IPS-18a (cell line): Measurements from ENCODE around the gene ZNF423.

ENCODE experiments used
- H3K27ac ChIP-seq: one replicate; pipeline ENCODE4 v1.5.1; 2013; ENCODE audit warnings: low read length
- H3K27me3 ChIP-seq: one replicate; pipeline ENCODE4 v1.6.1; 2013; ENCODE audit warnings: mild to moderate bottlenecking, low read length; ENCODE audit not compliant: control insufficient read depth, insufficient read depth
- H3K36me3 ChIP-seq: one replicate; pipeline ENCODE4 v1.6.1; 2013; ENCODE audit warnings: low read depth, low read length; ENCODE audit not compliant: control insufficient read depth
- H3K4me1 ChIP-seq: one replicate; pipeline ENCODE4 v1.6.1; 2013; ENCODE audit warnings: low read depth, low read length; ENCODE audit not compliant: control insufficient read depth
- H3K4me3 ChIP-seq: one replicate; pipeline ENCODE4 v1.5.1; 2013; ENCODE audit warnings: low read length
- H3K9ac ChIP-seq: one replicate; pipeline ENCODE4 v1.6.1; 2013; ENCODE audit warnings: mild to moderate bottlenecking, low read length, moderate library complexity
- H3K9me3 ChIP-seq: one replicate; pipeline ENCODE4 v1.6.1; 2013; ENCODE audit warnings: low read depth, low read length; ENCODE audit not compliant: control insufficient read depth

ZNF423 gene

DNA sequence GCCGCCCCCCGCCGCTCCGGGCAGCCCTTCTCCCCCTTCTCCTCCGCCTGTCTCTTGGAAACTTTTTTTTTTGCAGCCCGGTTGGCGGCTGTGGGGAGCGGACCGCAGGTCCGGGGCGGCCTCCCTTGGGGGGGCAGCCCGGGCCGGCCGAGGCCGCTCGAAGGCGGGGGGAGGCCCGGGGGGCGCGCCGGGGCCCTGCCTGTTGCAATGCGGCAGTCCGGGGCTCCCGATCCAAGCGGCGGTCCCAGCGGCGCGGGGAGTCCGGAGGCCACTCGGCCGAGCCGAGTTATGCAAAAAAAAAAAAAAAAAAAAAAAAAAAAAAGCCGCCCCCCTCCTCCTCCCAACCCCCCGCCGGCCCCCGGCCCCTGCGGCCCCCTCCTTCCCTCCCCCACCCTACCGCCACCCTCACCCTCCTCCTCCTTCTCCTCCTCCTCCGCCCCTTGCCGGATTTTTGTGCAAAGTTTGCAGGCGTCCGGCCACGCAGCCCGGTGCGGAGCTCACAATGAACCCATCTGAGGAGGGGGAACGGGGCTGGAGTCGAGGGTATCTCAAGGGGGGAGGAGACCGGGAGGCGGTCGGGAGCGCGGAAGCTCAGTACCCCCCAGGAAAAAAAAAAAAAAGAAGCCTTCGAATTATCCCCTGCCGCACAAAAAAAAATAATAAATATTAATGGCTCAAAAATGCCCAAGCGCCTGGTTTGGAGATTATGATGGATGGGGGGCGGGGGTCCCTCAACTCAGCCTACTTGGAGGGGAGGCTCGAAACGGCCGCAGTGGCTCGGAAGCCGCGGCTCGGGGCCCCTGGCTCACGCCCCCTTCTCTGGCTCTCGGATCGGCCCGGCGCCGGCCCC lies at the start of gene ZNF423:
TSS of gene ZNF423 (minus strand) at position 291 of the 850 bp plus-strand sequence. CDS start 338 bp downstream, outside the sequence.
- Histone ChIP-seq H3K36me3 (no peaks in the 10 kb centered on the region), H3K27me3 (peaks cover 35% of the 10 kb centered on the region), H3K4me3 (peak within 1 kb of the TSS; percentile 77), H3K9ac (peak within 1 kb of the TSS; percentile 71), H3K9me3 (no peaks in the 10 kb centered on the region), H3K27ac (no peak within 1 kb of the TSS), H3K4me1 (peaks cover 28% of the 10 kb centered on the region)

DNA sequence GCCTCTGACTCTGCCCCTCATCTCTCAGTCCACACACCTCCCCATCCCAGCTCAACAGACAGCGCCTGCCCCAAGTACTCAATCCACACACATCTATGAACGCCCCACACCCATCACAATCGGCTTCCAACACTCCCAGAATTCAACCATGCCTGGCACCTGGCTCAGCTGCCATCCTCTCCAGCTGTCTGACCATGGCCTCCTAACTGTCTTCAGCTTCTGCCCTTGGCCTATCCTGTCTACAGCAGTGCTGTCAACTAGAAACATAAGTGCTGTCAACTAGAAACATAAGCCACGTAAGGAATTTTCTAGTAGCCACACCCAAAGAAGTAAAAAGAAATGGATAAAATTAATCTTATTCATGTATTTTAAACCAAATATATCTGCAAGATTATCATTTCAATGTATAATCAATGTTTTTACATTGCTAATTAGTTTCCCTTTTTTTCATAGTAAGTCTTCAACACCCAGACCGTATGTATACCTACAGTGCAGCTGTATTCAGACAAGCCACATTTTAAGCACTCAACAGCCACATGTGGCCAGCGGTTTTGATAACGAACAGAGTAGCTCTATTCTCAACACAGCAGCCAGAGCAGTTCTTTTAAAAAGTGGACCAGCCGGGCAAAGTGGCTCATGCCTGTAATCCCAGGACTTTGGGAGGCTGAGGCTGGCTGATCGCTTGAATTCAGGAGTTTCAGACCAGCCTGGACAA lies 48.6 kb upstream of the ZNF423 start:
- no peak overlapping the region for H3K9ac ChIP-seq
- no peaks in the 10 kb centered on the region for H3K9me3 ChIP-seq
- no peaks in the 10 kb centered on the region for H3K4me1 ChIP-seq
- no peaks in the 10 kb centered on the region for H3K36me3 ChIP-seq
- no peak overlapping the region for H3K27ac ChIP-seq
- H3K4me3 ChIP-seq: no peak overlapping the region
- H3K27me3 ChIP-seq: no peaks in the 10 kb centered on the region

DNA sequence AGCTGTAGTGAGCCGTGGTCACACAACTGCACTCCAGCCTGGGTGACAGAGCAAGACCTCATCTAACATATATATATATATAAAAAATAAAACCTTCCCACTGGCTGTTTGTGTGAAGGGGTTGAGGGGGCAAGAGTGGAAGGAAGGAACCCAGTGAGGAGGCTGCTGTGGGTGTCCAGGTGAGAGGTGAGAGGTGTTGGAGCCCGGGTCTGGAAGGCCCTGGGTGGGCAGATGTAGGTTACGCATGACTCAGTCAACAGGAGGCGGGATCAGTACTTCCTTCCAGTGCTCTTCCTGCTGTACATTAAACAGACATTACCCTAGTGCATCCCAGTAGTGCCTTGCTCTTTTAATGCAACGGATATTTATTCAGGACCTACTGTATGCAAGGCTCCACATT lies 47.0 kb upstream of the ZNF423 start:
- H3K27ac ChIP-seq: no peak overlapping the region
- H3K9me3 ChIP-seq: no peaks in the 10 kb centered on the region
- H3K27me3 ChIP-seq: no peaks in the 10 kb centered on the region
- H3K4me1 ChIP-seq: no peaks in the 10 kb centered on the region
- no peak overlapping the region for H3K9ac ChIP-seq
- no peak overlapping the region for H3K4me3 ChIP-seq
- H3K36me3 ChIP-seq: no peaks in the 10 kb centered on the region

DNA sequence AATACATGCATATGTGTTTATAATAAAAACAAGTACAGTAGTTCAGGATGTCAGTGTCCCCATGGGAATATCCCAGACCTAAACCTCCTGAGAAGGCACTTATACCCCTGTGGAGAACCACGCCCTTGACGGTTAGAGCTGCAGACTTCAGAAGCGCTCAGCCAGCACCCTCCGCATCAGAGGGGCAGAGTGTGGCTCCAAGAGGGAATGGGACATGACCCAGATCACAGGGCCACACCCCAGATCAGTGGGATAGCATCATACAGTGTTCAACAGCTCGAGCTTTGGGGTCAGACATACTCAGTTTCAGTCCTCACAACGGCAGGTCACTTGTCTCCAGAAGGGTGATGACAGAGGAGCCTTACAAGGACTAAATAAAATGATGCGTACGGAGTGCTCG lies 45.8 kb upstream of the ZNF423 start:
- Histone ChIP-seq H3K4me3 (no peak overlapping the region), H3K27ac (no peak overlapping the region), H3K9me3 (no peaks in the 10 kb centered on the region), H3K27me3 (no peaks in the 10 kb centered on the region), H3K9ac (no peak overlapping the region), H3K36me3 (no peaks in the 10 kb centered on the region), H3K4me1 (no peaks in the 10 kb centered on the region)

DNA sequence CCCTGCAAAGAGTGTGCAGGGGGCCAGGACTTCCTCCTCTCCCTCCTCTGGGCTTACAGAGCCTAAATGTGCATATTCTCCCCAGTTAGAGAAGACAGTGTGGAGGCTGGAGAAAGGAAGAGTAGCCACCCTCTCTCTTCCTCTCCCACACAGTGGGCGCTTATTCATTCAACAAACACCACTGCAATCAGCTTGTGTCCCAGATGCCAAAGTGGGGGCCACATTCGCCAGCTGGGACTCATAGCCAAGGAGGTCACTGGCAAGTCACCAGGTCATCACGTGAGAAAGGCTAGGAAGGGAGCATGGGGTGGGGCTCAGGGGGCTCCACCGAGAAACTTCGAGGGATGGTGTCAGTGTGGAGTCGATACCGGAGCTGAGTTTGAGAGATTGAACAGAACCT lies 45.0 kb upstream of the ZNF423 start:
- Histone ChIP-seq H3K9ac (no peak overlapping the region), H3K27ac (no peak overlapping the region), H3K4me3 (no peak overlapping the region), H3K36me3 (no peaks in the 10 kb centered on the region), H3K4me1 (no peaks in the 10 kb centered on the region), H3K27me3 (no peaks in the 10 kb centered on the region), H3K9me3 (no peaks in the 10 kb centered on the region)

DNA sequence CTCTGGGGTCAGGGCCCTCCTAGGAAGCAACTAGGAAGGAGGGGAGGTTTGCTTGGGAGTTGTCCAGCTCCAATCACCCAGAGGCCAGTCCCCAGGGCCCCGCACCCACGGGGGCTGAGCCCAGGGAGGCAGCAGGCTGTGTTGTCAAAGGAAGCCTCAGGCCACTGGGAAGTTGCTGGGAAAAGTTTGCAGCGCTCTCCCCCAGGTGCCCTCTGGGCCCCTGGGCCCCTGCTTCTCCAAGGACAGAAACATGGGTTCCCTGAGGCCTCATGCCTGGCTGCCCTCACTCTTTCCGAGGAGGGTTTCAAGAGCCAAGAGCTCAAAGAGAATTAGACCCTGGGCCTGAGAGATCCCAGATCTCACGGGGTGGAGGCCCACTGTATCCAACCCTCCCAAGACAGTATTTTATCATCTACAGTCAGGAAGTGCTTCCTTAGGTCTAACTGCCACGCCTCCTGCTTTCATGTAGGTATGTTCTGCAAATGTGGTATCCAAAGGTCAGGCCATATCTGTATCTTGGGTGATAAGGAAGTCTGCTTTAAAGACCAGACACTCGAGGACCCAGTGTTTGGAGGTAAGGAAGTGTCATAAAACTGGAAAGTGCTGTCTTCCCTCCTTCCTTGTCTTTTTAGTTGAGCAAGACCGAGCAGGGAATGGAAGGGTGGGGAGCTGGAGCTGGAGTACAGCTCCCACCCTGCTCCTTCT lies 44.2 kb upstream of the ZNF423 start:
- Histone ChIP-seq H3K27me3 (no peaks in the 10 kb centered on the region), H3K9me3 (no peaks in the 10 kb centered on the region), H3K9ac (no peak overlapping the region), H3K4me1 (no peaks in the 10 kb centered on the region), H3K4me3 (no peak overlapping the region), H3K36me3 (no peaks in the 10 kb centered on the region), H3K27ac (no peak overlapping the region)

DNA sequence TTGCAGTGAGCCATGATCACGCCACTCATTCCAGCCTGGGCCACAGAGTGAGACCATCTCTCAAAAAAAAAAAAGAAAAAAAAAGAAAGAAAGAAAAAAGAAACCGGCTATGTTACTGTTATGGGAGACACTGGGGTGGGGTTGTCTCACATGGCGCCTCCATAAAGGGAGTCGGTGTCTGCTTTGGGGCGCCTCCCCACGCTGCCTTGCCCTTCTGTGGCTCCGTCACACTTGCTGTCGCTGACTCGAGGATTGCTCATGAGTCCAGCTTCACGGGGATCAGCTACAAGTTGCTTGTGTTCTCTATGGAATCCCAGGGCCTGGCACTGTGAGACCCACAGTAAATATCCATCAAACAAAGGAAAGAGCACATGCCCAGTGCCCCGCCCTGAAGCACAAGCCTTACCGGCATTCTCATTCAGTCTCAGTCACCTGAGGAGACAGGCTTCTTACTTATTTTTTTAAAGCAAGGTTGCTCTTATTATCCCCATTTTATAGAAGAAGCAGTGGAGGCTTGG lies 40.6 kb upstream of the ZNF423 start:
- Histone ChIP-seq H3K4me3 (no peak overlapping the region), H3K36me3 (no peaks in the 10 kb centered on the region), H3K9ac (no peak overlapping the region), H3K27me3 (no peaks in the 10 kb centered on the region), H3K9me3 (no peaks in the 10 kb centered on the region), H3K4me1 (no peaks in the 10 kb centered on the region), H3K27ac (no peak overlapping the region)

DNA sequence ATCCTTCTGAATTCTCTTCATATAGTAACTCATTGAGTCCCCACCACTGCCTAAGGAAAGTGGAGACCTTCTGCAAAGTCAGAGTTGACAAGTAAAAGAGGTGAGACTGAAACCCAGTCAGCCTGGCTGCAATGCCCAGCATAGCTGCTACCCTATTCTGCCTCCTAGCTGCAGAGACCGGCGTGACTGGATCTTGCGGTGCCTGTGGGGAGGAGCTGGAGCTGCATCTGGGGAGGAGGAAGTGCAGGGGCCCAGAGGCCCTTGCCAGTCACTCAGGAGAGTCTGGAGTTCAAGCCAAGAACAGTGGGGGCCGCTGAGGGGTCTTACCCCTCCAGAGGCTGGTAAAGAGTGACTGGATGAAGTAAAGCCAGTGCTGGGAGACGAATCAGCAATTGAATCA lies 35.0 kb upstream of the ZNF423 start:
- no peaks in the 10 kb centered on the region for H3K27me3 ChIP-seq
- no peak overlapping the region for H3K27ac ChIP-seq
- H3K36me3 ChIP-seq: no peaks in the 10 kb centered on the region
- no peak overlapping the region for H3K9ac ChIP-seq
- no peak overlapping the region for H3K4me3 ChIP-seq
- no peaks in the 10 kb centered on the region for H3K9me3 ChIP-seq
- no peaks in the 10 kb centered on the region for H3K4me1 ChIP-seq

DNA sequence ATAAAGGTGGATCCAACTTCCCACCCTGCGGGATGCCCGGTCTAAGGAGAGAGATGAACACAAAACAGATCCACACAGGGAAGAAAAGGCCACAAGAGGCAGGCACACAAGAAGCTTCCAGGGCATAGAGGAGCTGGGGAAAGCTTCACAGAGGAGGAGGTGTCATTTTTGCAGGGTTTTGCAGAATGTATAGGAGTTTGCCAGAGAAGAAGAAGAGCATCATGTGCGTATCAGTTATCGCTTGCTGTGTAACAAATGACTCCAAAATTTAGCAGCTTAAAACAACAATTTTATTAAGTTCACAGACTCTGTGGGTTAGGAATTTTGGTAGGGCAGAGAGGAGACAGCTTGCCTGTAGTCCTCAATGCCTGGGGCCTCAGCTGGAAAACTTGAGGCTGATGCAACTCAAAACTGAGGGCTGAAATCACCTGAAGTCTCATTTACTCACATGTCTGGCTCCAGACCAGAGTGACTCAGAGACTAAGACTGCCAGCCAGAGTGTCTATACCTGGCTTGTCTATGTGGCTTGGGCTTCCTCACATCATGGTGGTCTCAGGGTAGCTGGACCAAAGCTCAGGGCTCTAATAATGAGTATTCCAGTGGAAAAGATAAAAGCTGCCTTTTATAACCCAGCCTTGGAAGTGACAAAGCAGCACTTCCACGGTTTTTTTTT lies 33.9 kb upstream of the ZNF423 start:
- Histone ChIP-seq H3K4me3 (no peak overlapping the region), H3K9me3 (no peaks in the 10 kb centered on the region), H3K27me3 (no peaks in the 10 kb centered on the region), H3K27ac (no peak overlapping the region), H3K36me3 (no peaks in the 10 kb centered on the region), H3K9ac (no peak overlapping the region), H3K4me1 (no peaks in the 10 kb centered on the region)

DNA sequence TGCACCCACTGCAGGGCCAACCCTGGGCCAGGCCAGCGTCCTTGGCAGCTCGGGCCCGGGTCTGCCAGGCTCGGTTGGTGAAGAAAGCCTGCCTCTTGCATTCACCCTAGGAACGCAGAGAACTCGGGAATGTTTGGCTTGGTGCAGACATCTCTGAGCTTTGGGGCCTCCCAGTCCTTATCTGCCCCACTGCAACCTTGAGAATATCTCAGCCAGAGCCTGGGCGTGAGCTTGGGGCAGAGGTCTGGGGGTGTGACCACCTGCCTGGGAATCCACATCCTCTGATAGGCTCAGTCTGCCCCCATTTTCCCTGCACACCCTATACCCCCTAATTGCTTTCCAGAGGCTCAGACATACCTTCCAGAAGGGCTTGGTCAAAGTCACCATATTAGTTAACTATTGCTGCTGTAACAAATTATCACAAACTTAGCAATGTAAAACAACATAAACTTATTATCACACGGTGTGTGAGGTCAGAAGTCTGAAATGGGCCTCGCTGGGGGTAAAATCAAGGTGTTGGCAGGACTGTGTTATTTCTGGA lies 30.7 kb upstream of the ZNF423 start:
- peaks cover 14% of the 10 kb centered on the region for H3K4me1 ChIP-seq

More for the DNA sequence above, 30.7 kb upstream of the ZNF423 start:
- H3K9ac ChIP-seq: no peak overlapping the region
- H3K27ac ChIP-seq: no peak overlapping the region
- no peaks in the 10 kb centered on the region for H3K9me3 ChIP-seq
- no peaks in the 10 kb centered on the region for H3K36me3 ChIP-seq
- H3K4me3 ChIP-seq: no peak overlapping the region
- H3K27me3 ChIP-seq: no peaks in the 10 kb centered on the region
